Esophagus muscularis mucosa (tissue), 4 donors: ENCODE measurements around the gene MYLK.

ENCODE experiments used
- CTCF ChIP-seq, 3 experiments: fragments of 200-600 bp in 2 of 3; fragments of 450-650 bp in 1 of 3; sonication (generic) in 2 of 3; IDR thresholded peaks; one replicate each; pipeline ENCODE4 v1.5.1; 2017 to 2019; ENCODE audit warnings: antibody characterized with exemption in 3 of 3, mild to moderate bottlenecking in 2 of 3, moderate library complexity in 1 of 3
- EP300 ChIP-seq: sonication (generic); formaldehyde crosslinking; IDR thresholded peaks from one replicate; pipeline ENCODE4 v1.6.1; 2017; ENCODE audit warnings: antibody characterized with exemption
- POLR2A ChIP-seq: fragments of 450-650 bp; IDR thresholded peaks from one replicate; pipeline ENCODE4 v1.6.1; 2017; ENCODE audit warnings: antibody characterized with exemption, moderate library complexity, mild to moderate bottlenecking, low read depth
- POLR2AphosphoS5 ChIP-seq, 2 donors: sonication (generic); formaldehyde crosslinking; IDR thresholded peaks; one replicate each; pipeline ENCODE4 v1.6.1; 2017; ENCODE audit warnings: antibody characterized with exemption in 2 of 2

- no peak for TF ChIP-seq CTCF (IDR thresholded peaks at IDR 0.05)
- TF ChIP-seq POLR2A = no peak
- no peak for TF ChIP-seq EP300
- no peak for TF ChIP-seq POLR2AphosphoS5 (IDR thresholded peaks at IDR 0.05)
Observed at GRCh38 chr3:123623346-123623880, 260.7 kb downstream of the MYLK start.
